Measurements from ENCODE around the gene HTR3D. TPM values are rescaled to one million over a fixed set of nuclear protein-coding genes. Genes with fewer than 3 reads are reported as not detected.

The HTR3D gene
- total and polyA plus RNA-seq, 2 of the 13 experiments (the other 11 are each of a cell fraction or from before 2014, with no cell fraction given): not detected

- TF ChIP-seq GRHL1 (CRISPR knock-in tag; conservative IDR thresholded peaks at IDR 0.05): no peak
- no peak for TF ChIP-seq GZF1 (CRISPR knock-in tag; IDR thresholded peaks at IDR 0.05)
These were observed 8.5 kb downstream of the HTR3D start (continued) for GRCh38 chr3:184040010-184040409.

- H3K27ac ChIP-seq (ENCODE audit: extremely low read length, insufficient read depth, low read length): no peak overlapping the region
- H3K36me3 ChIP-seq (replicated peaks in 1 of 2; ENCODE audit: control insufficient read depth in 1 of 2, insufficient read depth in 2 of 2, low read length in 2 of 2): no peaks in the 10 kb centered on the region
- CTCF ChIA-PET (ENCODE audit: low intra/inter-chr PET ratio, low total read pairs): no interaction called here
- H3K4me3 ChIP-seq (replicated peaks in 1 of 3; ENCODE audit: insufficient read depth in 1 of 3, low read depth in 2 of 3, low read length in 3 of 3): no peak overlapping the region
- H3K27me3 ChIP-seq (ENCODE audit: control insufficient read depth in 1 of 2, insufficient read depth in 2 of 2, low read length in 2 of 2): peaks cover 0 to 14% of the 10 kb centered on the region in 2 experiments; a peak in 2 of 5 replicates
- WGBS (ENCODE audit: low lambda C conversion rate): 25% methylated on average over 1 of the region's 1 CpG
- no peaks in the 10 kb centered on the region for H3K4me1 ChIP-seq (ENCODE audit: insufficient read depth, low read length)
- DNase-seq (ENCODE audit: low spot score) (no peak), FAIRE-seq (no peak), ATAC-seq (no peak)
- TF ChIP-seq MXD1 (CRISPR knock-in tag; IDR thresholded peaks at IDR 0.05) (no peak), MAFF (IDR thresholded peaks at IDR 0.05; ENCODE audit: low read depth, low read length) (no peak), ZNF775 (CRISPR knock-in tag; IDR thresholded peaks at IDR 0.05; ENCODE audit: borderline replicate concordance) (no peak), MZF1 (CRISPR knock-in tag; IDR thresholded peaks at IDR 0.05; ENCODE audit: borderline replicate concordance) (no peak), FUBP1 (CRISPR knock-in tag; IDR thresholded peaks at IDR 0.05; ENCODE audit: borderline replicate concordance) (no peak), ZNF577 (CRISPR knock-in tag; IDR thresholded peaks at IDR 0.05; ENCODE audit: borderline replicate concordance, low read depth) (no peak)
- BruUV-seq (replicated peaks): no TSS peak
- in situ Hi-C loops (cut with HindIII; ENCODE audit: extremely low pct_ligation_motif_present, low pct_unique_long_range_greater_than_20kb): no loop called here
- H4K20me1 ChIP-seq (ENCODE audit: insufficient read depth, low read length): no peaks in the 10 kb centered on the region
- no peaks in the 10 kb centered on the region for H3K9me3 ChIP-seq (ENCODE audit: low read length)
- intact Hi-C loops (cut with micrococcal nuclease; ENCODE audit: unreplicated experiment): loop anchor here (5.0 kb wide), 1 partner anchor 90 kb away; no protein-coding TSS in a partner anchor
- no peaks in the 10 kb centered on the region for H3K79me2 ChIP-seq (ENCODE audit: insufficient read depth, low read length)
- H3K9ac ChIP-seq (ENCODE audit: insufficient read depth, low read depth, low read length): no peak overlapping the region
- no peak overlapping the region for H2AFZ ChIP-seq (ENCODE audit: low read length)
- H3K4me2 ChIP-seq (ENCODE audit: low read depth, low read length): no peak overlapping the region
- POLR2A ChIA-PET: no interaction called here
These were observed 11.1 kb downstream of the HTR3D start for GRCh38 chr3:184042617-184043016.

Data from HepG2 (cell line).